HG02870 (cell line): Measurements from ENCODE around the gene NAP1L2.
"Not testable (repeated sequence)": the region's sequence is repeated elsewhere in the genome, so short reads cannot be mapped to it uniquely, and the experiment has no call there.

Source experiments
- ATAC-seq: cut with Tn5 transposase; IDR thresholded peaks from one replicate; pipeline ENCODE4 v1.9.1; 2021; ENCODE audit warnings: mild to moderate bottlenecking, moderate library complexity; ENCODE audit not compliant: unreplicated experiment

The NAP1L2 gene

GRCh38 chrX:73214426-73215094 is at the start of gene NAP1L2:
NAP1L2 (minus strand) TSS chrX:73214851; CDS start chrX:73214492, 359 bp downstream.
- peak; percentile 86 for ATAC-seq

DNA sequence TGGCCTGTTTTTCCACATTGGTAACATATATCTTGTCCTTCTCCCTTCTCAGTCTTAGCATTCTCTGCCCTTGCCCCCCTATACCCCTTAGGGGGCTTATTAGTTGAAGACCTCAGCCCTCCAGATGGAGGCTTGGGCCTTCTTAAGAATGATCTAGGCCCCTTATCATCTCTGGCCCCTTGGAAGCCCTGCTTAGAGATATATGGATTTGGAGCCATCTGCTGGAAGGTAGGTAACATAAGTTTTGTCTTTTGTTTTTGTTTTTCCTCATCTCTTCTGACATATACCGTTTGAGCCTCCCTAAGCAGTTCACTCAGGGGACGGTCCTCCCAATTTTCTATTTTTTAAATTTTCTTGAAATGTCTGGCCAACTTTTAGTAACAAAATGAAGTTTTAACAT is 48.3 kb upstream of the NAP1L2 start:
- no peak for ATAC-seq

DNA sequence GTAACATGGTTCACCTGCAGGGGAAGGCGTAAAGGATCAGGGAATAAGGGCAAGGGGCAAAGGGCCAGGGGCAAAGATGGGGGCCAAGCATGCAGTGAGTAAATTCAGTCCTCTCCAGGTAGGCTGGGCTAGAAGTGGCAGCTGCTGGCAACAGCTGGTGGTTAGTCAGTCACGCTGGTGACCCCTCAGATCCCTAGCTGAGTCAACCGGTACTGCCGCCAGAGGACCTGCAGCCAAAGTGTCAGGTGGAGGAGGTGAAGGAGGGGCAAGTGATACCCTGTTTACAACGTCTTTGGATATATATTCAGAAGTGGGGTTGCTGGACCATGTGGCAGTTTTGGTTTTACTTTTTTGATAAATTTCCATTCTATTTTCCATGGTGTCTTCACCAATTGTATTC is 24.6 kb upstream of the NAP1L2 start:
- ATAC-seq = no peak

GRCh38 chrX:73217621-73218020 is 3.0 kb upstream of the NAP1L2 start:
- ATAC-seq = no peak

- ATAC-seq = no peak
Observed at GRCh38 chrX:73215246-73215645, 595 bp upstream of the NAP1L2 start.

GRCh38 chrX:73213734-73214425 is 771 bp downstream of the NAP1L2 start:
- ATAC-seq = no peak

DNA sequence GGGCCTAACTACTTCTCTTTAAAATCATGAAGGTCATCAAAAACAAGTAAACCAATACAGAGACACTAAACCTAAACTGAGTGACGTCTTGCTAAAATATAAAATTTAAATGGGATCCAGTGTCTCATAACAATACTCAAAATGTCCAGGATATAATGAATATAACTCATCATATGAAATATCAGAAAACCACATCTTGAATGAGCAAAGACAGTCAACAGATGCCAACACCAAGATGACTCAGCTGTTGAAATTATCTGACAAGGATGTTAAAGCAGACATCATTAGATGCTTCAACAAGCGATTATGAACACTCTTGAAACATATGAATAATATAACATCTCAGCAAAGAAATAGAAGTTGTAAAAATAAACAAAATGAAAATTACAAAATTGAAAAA is 8.3 kb downstream of the NAP1L2 start:
- no peak for ATAC-seq

DNA sequence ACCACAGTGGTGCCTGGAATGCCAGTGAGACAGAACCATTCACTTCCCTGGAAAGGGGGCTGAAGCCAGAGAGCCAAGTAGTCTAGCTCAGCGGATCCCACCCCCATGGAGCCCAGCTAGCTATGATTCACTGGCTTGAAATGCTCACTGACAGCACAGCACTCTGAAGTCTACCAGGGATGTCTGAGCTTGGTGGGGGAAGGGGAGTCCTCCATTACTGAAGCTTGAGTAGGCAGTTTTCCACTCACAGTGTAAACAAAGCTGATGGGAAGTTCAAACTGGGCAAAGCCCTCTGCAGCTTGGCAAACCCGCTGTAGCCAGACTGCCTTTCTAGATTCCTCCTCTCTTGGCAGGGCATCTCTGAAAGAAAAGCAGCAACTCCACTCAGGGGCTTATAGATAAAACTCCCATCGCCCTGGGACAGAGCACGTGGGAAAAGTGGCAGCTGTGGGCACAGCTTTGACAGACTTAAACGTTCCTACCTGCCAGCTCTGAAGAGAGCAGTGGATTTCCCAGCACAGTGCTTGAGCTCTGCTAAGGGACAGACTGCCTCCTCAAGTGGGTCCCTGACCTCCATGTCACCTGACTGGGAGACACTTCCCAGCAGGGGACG is 32.0 kb downstream of the NAP1L2 start:
- no peak for ATAC-seq

GRCh38 chrX:73168945-73169344 is 45.7 kb downstream of the NAP1L2 start:
- ATAC-seq = not testable (repeated sequence)
